ENCODE data around the gene MAU2. TPM values are rescaled to one million over a fixed set of nuclear protein-coding genes. Genes with fewer than 3 reads are reported as not detected.
A peak's percentile ranks its signal among the peaks of the same experiment; 100 is the strongest.

MAU2 gene
- total and polyA plus RNA-seq, 2 of the 13 experiments (the other 11 are each of a cell fraction or from before 2014, with no cell fraction given), result 16.8 to 33.8 TPM

GRCh38 chr19:19404879-19405860 is 84.5 kb downstream of the MAU2 start, which contains the start of gene GATAD2A (continued):
- TF ChIP-seq ZBTB14 (CRISPR knock-in tag; IDR thresholded peaks at IDR 0.05) (peak; percentile 72), ZNF605 (CRISPR knock-in tag; IDR thresholded peaks at IDR 0.05) (peak; percentile 88), MED13 (CRISPR knock-in tag; IDR thresholded peaks at IDR 0.05) (peak; percentile 93), ZNF367 (CRISPR knock-in tag; IDR thresholded peaks at IDR 0.05; ENCODE audit: borderline replicate concordance) (peak; percentile 60; the same call in 1 of the 2 replicates), GPN1 (CRISPR knock-in tag; IDR thresholded peaks at IDR 0.05; ENCODE audit: borderline replicate concordance) (0 out of 2 replicates have a peak, but pooled peaks have one; percentile 39), ZBTB26 (CRISPR knock-in tag; IDR thresholded peaks at IDR 0.05; ENCODE audit: borderline replicate concordance) (peak; percentile 82; the same call in 1 of the 2 replicates), E2F1 (CRISPR knock-in tag; IDR thresholded peaks at IDR 0.05) (peak; percentile 83), NRL (CRISPR knock-in tag; IDR thresholded peaks at IDR 0.05; ENCODE audit: borderline replicate concordance) (peak; percentile 94), MATR3 (CRISPR knock-in tag; IDR thresholded peaks at IDR 0.05) (no peak), ZNF44 (CRISPR knock-in tag; IDR thresholded peaks at IDR 0.05) (peak; percentile 94), ELF1 (CRISPR knock-in tag; IDR thresholded peaks at IDR 0.05) (peak; percentile 47; the same call in 1 of the 2 replicates), RELA (CRISPR knock-in tag; IDR thresholded peaks at IDR 0.05) (no peak), DZIP1 (CRISPR knock-in tag; IDR thresholded peaks at IDR 0.05) (peak; percentile 45; the same call in 1 of the 2 replicates), ZNF138 (CRISPR knock-in tag; IDR thresholded peaks at IDR 0.05; ENCODE audit: low read depth) (peak; percentile 85), WIZ (CRISPR knock-in tag; IDR thresholded peaks at IDR 0.05) (no peak), ZBED4 (CRISPR knock-in tag; IDR thresholded peaks at IDR 0.05; ENCODE audit: borderline replicate concordance) (0 out of 2 replicates have a peak, but pooled peaks have one; percentile 38), ZNF572 (CRISPR knock-in tag; IDR thresholded peaks at IDR 0.05) (peak; percentile 94; the same call in 1 of the 2 replicates), NFE2L2 (IDR thresholded peaks at IDR 0.05; ENCODE audit: low read length) (no peak)

Measured in HepG2 (cell line).